Fibroblast of mammary gland (primary cell): Measurements from ENCODE around the gene TNS2.
"Not testable (repeated sequence)": the region's sequence is repeated elsewhere in the genome, so short reads cannot be mapped to it uniquely, and the experiment has no call there.

ENCODE experiments used
- DNase-seq: peaks from one replicate; pipeline ENCODE4 v3.0.0-alpha.2; 2010; ENCODE audit warnings: low read depth
- H3K4me3 ChIP-seq: 2 replicates; pipeline ENCODE4 v1.5.1; 2011; ENCODE audit warnings: low read depth, mild to moderate bottlenecking, low read length, moderate library complexity; ENCODE audit not compliant: control insufficient read depth
- CTCF ChIP-seq: conservative IDR thresholded peaks from 2 replicates; pipeline ENCODE4 v1.5.1; 2011; ENCODE audit warnings: low read depth, low read length, inconsistent platforms; ENCODE audit not compliant: control insufficient read depth, insufficient read depth

TNS2 gene

GRCh38 chr12:53031616-53032015, 18.2 kb upstream of the TNS2 start:
- TF ChIP-seq CTCF: peak; percentile 3
- no peak for DNase-seq
- H3K4me3 ChIP-seq: no peak overlapping the region

GRCh38 chr12:53033832-53034231, 16.0 kb upstream of the TNS2 start:
- not testable (repeated sequence) for H3K4me3 ChIP-seq

GRCh38 chr12:53034459-53034858, 15.4 kb upstream of the TNS2 start:
- no peak for DNase-seq
- no peak for TF ChIP-seq CTCF
- H3K4me3 ChIP-seq: no peak overlapping the region

More at GRCh38 chr12:53033832-53034231, 16.0 kb upstream of the TNS2 start:
- not testable (repeated sequence) for DNase-seq

DNA sequence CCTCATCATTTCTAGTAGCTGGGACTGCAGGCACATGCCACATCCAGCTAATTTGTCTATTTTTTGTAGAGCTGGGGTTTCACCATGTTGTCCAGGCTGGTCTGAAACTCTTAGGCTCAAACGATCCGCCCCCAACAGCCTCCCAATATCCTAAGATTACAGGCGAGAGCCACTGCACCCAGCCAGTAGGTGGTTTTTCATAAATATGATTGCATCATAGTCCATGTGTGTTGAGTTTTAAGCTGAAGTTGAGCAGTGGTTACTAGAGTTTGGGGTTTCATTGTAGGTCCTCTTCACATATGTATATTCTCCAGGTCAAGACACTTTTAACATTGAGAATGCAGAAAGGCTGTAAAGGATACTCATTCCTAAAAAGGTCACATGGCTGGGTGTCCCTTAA, 13.1 kb upstream of the TNS2 start:
- no peak for TF ChIP-seq CTCF
- H3K4me3 ChIP-seq: no peak overlapping the region
- DNase-seq: no peak

DNA sequence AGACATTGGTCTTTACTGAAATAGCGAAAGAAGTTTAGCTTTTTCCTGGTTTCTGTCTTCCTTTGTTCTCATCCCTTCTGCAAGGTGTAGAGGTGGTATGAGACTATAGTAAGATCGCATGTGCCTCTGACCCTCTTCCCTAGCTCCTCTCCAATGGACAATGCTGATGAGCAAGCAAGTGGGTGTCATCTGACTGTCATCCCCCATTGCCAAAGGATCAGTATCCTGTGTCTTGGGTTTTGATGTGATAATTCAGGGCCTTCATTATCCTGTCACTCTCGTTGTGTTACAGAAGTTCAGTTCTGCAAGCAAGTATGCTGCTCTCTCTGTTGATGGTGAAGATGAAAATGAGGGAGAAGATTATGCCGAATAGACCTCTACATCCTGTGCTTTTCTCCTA, 10.0 kb upstream of the TNS2 start:
- TF ChIP-seq CTCF: no peak
- no peak overlapping the region for H3K4me3 ChIP-seq
- DNase-seq: no peak

DNA sequence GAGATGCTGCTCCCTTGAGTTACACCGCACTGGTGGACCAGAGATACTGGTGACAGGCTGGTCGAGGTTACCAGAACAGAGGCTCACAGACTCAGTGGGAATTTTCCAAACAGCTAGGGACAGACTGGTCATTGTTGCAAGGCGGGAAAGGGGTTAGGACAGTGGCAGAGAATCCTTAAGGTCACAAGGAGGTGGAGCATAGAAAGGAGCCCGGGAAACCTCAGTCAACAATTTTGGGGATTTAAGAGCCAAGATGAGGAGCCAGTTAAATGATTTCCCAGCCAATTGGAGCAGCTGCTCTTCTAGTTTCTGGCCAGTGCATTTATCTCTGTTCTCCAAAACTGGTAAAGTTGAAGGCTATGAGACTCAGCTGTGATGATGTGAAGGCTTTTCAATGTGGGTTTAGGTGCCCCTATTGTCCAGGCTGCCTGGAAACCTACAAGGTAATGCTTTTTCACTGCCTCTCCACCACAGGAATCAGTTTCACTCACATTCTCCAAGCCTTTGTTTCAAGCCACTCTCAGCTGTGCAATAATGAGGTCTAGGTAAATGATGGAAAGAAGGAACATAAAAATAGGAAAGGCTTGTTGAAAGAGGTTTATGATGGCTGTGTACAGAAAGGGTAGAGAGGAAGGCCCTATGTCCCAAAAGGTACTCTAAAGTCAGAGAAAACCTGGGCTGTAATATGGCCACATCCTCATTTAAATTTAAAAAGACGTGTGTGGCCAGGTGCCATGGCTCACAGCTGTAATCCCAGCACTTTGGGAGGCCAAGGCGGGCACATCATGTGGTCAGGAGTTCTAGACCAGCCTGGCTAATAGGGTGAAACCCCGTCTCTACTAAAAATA, 7.0 kb upstream of the TNS2 start:
- DNase-seq: no peak
- no peak overlapping the region for H3K4me3 ChIP-seq
- no peak for TF ChIP-seq CTCF

GRCh38 chr12:53044052-53044581, 5.7 kb upstream of the TNS2 start:
- no peak overlapping the region for H3K4me3 ChIP-seq
- DNase-seq: no peak
- no peak for TF ChIP-seq CTCF
